PC-9 (cell line): ENCODE data around the gene DNMBP. TPM values are rescaled to one million over a fixed set of nuclear protein-coding genes. Genes with fewer than 3 reads are reported as not detected.

Source experiments
- BruUV-seq: library from RNA; stranded (reverse); fragments of 400-500 nt; replicated peaks from 2 replicates; lab custom pipeline; 2021; lab: Mats Ljungman, UMichigan
- CTCF ChIA-PET: fragments of 300-600 bp; sonication (Branson Sonifier 250); formaldehyde crosslinking; loops from one replicate; lab custom pipeline; 2022; ENCODE audit warnings: antibody characterized with exemption; lab: Charles Lee
- POLR2A ChIA-PET: fragments of 300-600 bp; sonication (Branson Sonifier 250); formaldehyde crosslinking; loops from one replicate; lab custom pipeline; 2022; ENCODE audit warnings: antibody characterized with exemption; ENCODE audit not compliant: unreplicated experiment; lab: Charles Lee
- DNase-seq, 2 experiments: peaks; one replicate each; pipeline versions ENCODE4 v3.0.0 to v3.0.0-alpha.2; 2015 to 2022; ENCODE audit warnings: mixed read lengths in 1 of 2
- H2AFZ ChIP-seq: fragments of 200-600 bp; sonication (generic); 2 replicates; pipeline ENCODE4 v1.8.1; 2017; ENCODE audit warnings: antibody characterized with exemption
- H3F3A ChIP-seq: fragments of 200-600 bp; sonication (generic); 2 replicates; pipeline ENCODE4 v1.8.1; 2017; ENCODE audit warnings: antibody characterized with exemption, mild to moderate bottlenecking, low read depth; ENCODE audit not compliant: insufficient read depth
- H3K27ac ChIP-seq: fragments of 200-600 bp; sonication (generic); 2 replicates; pipeline ENCODE4 v1.6.1; 2016; ENCODE audit warnings: mixed run types
- H3K27me3 ChIP-seq: fragments of 200-600 bp; sonication (generic); 2 replicates; pipeline ENCODE4 v1.6.1; 2016; ENCODE audit warnings: low read depth, mixed run types; ENCODE audit not compliant: insufficient read depth
- H3K36me3 ChIP-seq: fragments of 200-600 bp; sonication (generic); 2 replicates; pipeline ENCODE4 v1.6.1; 2016; ENCODE audit warnings: low read depth, mixed run types
- H3K4me1 ChIP-seq: fragments of 200-600 bp; sonication (generic); replicated peaks from 2 replicates; pipeline ENCODE4 v1.6.1; 2016; ENCODE audit warnings: mixed run types; ENCODE audit not compliant: insufficient read depth
- H3K4me2 ChIP-seq: fragments of 200-600 bp; sonication (generic); 2 replicates; pipeline ENCODE4 v1.6.1; 2017; ENCODE audit warnings: mixed run types
- H3K4me3 ChIP-seq: fragments of 200-600 bp; sonication (generic); 2 replicates; pipeline ENCODE4 v1.6.1; 2016; ENCODE audit warnings: mixed run types
- H3K79me2 ChIP-seq: fragments of 200-600 bp; sonication (generic); 2 replicates; pipeline ENCODE4 v1.6.1; 2017; ENCODE audit warnings: low read depth, mixed run types
- H3K9me2 ChIP-seq: fragments of 200-600 bp; sonication (generic); 2 replicates; pipeline ENCODE4 v1.8.1; 2017; ENCODE audit warnings: mild to moderate bottlenecking; ENCODE audit not compliant: insufficient read depth
- H3K9me3 ChIP-seq: fragments of 200-600 bp; sonication (generic); 2 replicates; pipeline ENCODE4 v1.8.1; 2016; ENCODE audit warnings: low read depth; ENCODE audit not compliant: insufficient read depth
- H4K20me1 ChIP-seq: fragments of 200-600 bp; sonication (generic); 2 replicates; pipeline ENCODE4 v1.8.1; 2017; ENCODE audit not compliant: insufficient read depth
- CTCF ChIP-seq: fragments of 200-600 bp; sonication (generic); conservative IDR thresholded peaks from 2 replicates; pipeline ENCODE4 v1.6.1; 2017; ENCODE audit warnings: mixed run types, antibody characterized with exemption, mild to moderate bottlenecking, moderate library complexity
- EZH2 ChIP-seq: fragments of 200-600 bp; sonication (generic); IDR thresholded peaks from 2 replicates; pipeline ENCODE4 v1.8.0; 2017; ENCODE audit warnings: antibody characterized with exemption, low read depth
- intact Hi-C: fragments of 100-400 bp; cut with micrococcal nuclease; formaldehyde crosslinking; loops from one replicate; pipeline ENCODE4 v1.10.0; 2022; ENCODE audit not compliant: unreplicated experiment
- total RNA-seq: library from RNA; stranded (reverse); gene quantifications from 2 replicates; pipeline ENCODE4 v1.2.3, GENCODE V29; 2021

DNMBP gene
- total RNA-seq, 1 experiment from 2014 or later = 14.9 TPM

GRCh38 chr10:99883523-99883922, 126.2 kb downstream of the DNMBP start:
- POLR2A ChIA-PET = no interaction called here

GRCh38 chr10:99881371-99881770, 128.4 kb downstream of the DNMBP start:
- no peak for DNase-seq
- H3K4me2 ChIP-seq = no peak overlapping the region
- no peak overlapping the region for H2AFZ ChIP-seq
- H3K9me2 ChIP-seq = no peaks in the 10 kb centered on the region
- no peak overlapping the region for H3K27ac ChIP-seq
- peaks cover 16% of the 10 kb centered on the region; the same call in 1 of the 2 replicates for H3K36me3 ChIP-seq
- no peaks in the 10 kb centered on the region for H3K9me3 ChIP-seq
- no TSS peak for BruUV-seq
- no peaks in the 10 kb centered on the region for H3K27me3 ChIP-seq
- H3K4me1 ChIP-seq = no peaks in the 10 kb centered on the region
- no peaks in the 10 kb centered on the region for H4K20me1 ChIP-seq
- H3F3A ChIP-seq = no peaks in the 10 kb centered on the region
- no peak for TF ChIP-seq CTCF
- no peak for TF ChIP-seq EZH2
- ChIA-PET CTCF (no interaction called here), POLR2A (no interaction called here)
- intact Hi-C loops = no loop called here
- H3K4me3 ChIP-seq = no peak overlapping the region
- H3K79me2 ChIP-seq = no peaks in the 10 kb centered on the region

More at GRCh38 chr10:99883523-99883922, 126.2 kb downstream of the DNMBP start:
- Histone ChIP-seq H3K27me3 (no peaks in the 10 kb centered on the region), H3K36me3 (peaks cover 16% of the 10 kb centered on the region), H2AFZ (no peak overlapping the region), H3K4me3 (no peak overlapping the region), H3F3A (no peaks in the 10 kb centered on the region), H3K4me2 (no peak overlapping the region), H3K4me1 (no peaks in the 10 kb centered on the region), H3K9me3 (no peaks in the 10 kb centered on the region), H3K79me2 (no peaks in the 10 kb centered on the region), H3K9me2 (no peaks in the 10 kb centered on the region), H3K27ac (no peak overlapping the region), H4K20me1 (no peaks in the 10 kb centered on the region)
- no peak for TF ChIP-seq EZH2
- CTCF ChIA-PET = interaction anchor here (0.6 kb wide), 1 partner anchor 77 kb away, joined by 4 read pairs; no protein-coding TSS in a partner anchor
- DNase-seq = no peak
- BruUV-seq = no TSS peak
- intact Hi-C loops = no loop called here

GRCh38 chr10:99880080-99880835, 129.5 kb downstream of the DNMBP start:
- Histone ChIP-seq H3K4me2 (no peak overlapping the region), H4K20me1 (no peaks in the 10 kb centered on the region), H2AFZ (no peak overlapping the region), H3K4me1 (no peaks in the 10 kb centered on the region), H3K27ac (no peak overlapping the region), H3K9me2 (no peaks in the 10 kb centered on the region), H3K79me2 (no peaks in the 10 kb centered on the region), H3K36me3 (peaks cover 16% of the 10 kb centered on the region; the same call in 1 of the 2 replicates), H3K27me3 (no peaks in the 10 kb centered on the region), H3F3A (no peaks in the 10 kb centered on the region), H3K4me3 (no peak overlapping the region), H3K9me3 (no peaks in the 10 kb centered on the region)
- TF ChIP-seq EZH2 (no peak), CTCF (no peak)
- CTCF ChIA-PET = no interaction called here
- intact Hi-C loops = no loop called here
- BruUV-seq = no TSS peak
- POLR2A ChIA-PET = no interaction called here
- DNase-seq = no peak
